AG04450 (cell line): ENCODE results near the gene PTGER3. TPM values are rescaled to one million over a fixed set of nuclear protein-coding genes. Genes with fewer than 3 reads are reported as not detected.

Experiments
- CTCF ChIA-PET: fragments of 300-600, 350-600 bp; formaldehyde crosslinking; extraction: SDS; loops from one replicate; lab custom pipeline; 2022; ENCODE audit warnings: antibody characterized with exemption, inconsistent platforms; lab: Charles Lee
- POLR2A ChIA-PET: fragments of 350-600 bp; formaldehyde crosslinking; extraction: SDS; loops from one replicate; lab custom pipeline; 2021; ENCODE audit warnings: antibody characterized with exemption, inconsistent platforms; lab: Yijun Ruan, JAX
- DNase-seq: peaks from one replicate; pipeline ENCODE4 v3.0.0-alpha.2; 2011; ENCODE audit warnings: low read depth, low spot score
- H3K27ac ChIP-seq: one replicate; pipeline ENCODE4 v1.5.1; 2012; ENCODE audit warnings: low read depth, low read length, control low read depth
- H3K27me3 ChIP-seq: one replicate; pipeline ENCODE4 v1.6.0; 2012; ENCODE audit warnings: low read length; ENCODE audit not compliant: control insufficient read depth, insufficient read depth
- H3K4me3 ChIP-seq: 2 replicates; pipeline ENCODE4 v1.5.1; 2011; ENCODE audit warnings: mild to moderate bottlenecking, low read depth, low read length, control low read depth
- H3K9me3 ChIP-seq: 2 replicates; pipeline ENCODE4 v1.5.1; 2012; ENCODE audit warnings: low read length; ENCODE audit not compliant: control insufficient read depth, insufficient read depth
- CTCF ChIP-seq: IDR thresholded peaks from 2 replicates; pipeline ENCODE4 v1.5.1; 2011; ENCODE audit warnings: low read depth, low read length, control low read depth, inconsistent platforms
- polyA plus RNA-seq: library from polyadenylated mRNA; depleted of rRNA; stranded (reverse); fragments of >200 nt; gene quantifications from 2 replicates; pipeline ENCODE4 v1.2.3, GENCODE V29; 2011

Gene PTGER3
- polyA plus RNA-seq, 1 experiment, result not detected

GRCh38 chr1:71088645-71089287 is 41.1 kb upstream of the PTGER3 start:
- no peak for DNase-seq
- Histone ChIP-seq H3K27ac (no peak overlapping the region), H3K9me3 (no peaks in the 10 kb centered on the region), H3K4me3 (no peak overlapping the region), H3K27me3 (no peaks in the 10 kb centered on the region)
- ChIA-PET CTCF (interaction anchor here (0.7 to 2.6 kb wide), 2 partner anchors 8 to 25 kb away, joined by 3 to 16 read pairs; partner anchors contain the start of gene ZRANB2), POLR2A (interaction anchor here (2.6 kb wide), 1 partner anchor 8 kb away, joined by 7 read pairs; the partner anchor contains the start of gene ZRANB2)
- no peak for TF ChIP-seq CTCF

GRCh38 chr1:71087713-71088112 is 40.1 kb upstream of the PTGER3 start:
- TF ChIP-seq CTCF, result no peak
- Histone ChIP-seq H3K27me3 (no peaks in the 10 kb centered on the region), H3K9me3 (no peaks in the 10 kb centered on the region), H3K4me3 (no peak overlapping the region), H3K27ac (no peak overlapping the region)
- no peak for DNase-seq
- ChIA-PET POLR2A (no interaction called here), CTCF (no interaction called here)

GRCh38 chr1:71087060-71087459 is 39.4 kb upstream of the PTGER3 start:
- POLR2A ChIA-PET, result no interaction called here
- no peak for DNase-seq
- H3K9me3 ChIP-seq, result no peaks in the 10 kb centered on the region
- TF ChIP-seq CTCF, result no peak
- H3K27me3 ChIP-seq, result no peaks in the 10 kb centered on the region
- CTCF ChIA-PET, result interaction anchor here (0.7 kb wide), 1 partner anchor 37 kb away, joined by 3 read pairs; no protein-coding TSS in a partner anchor
- H3K27ac ChIP-seq, result no peak overlapping the region
- no peak overlapping the region for H3K4me3 ChIP-seq

- TF ChIP-seq CTCF, result no peak
- CTCF ChIA-PET, result no interaction called here
- no peak overlapping the region for H3K27ac ChIP-seq
- no peaks in the 10 kb centered on the region for H3K27me3 ChIP-seq
- H3K9me3 ChIP-seq, result no peaks in the 10 kb centered on the region
- POLR2A ChIA-PET, result no interaction called here
- DNase-seq, result peak; percentile 18
- no peak overlapping the region for H3K4me3 ChIP-seq
Observed at GRCh38 chr1:71086331-71086730, 38.7 kb upstream of the PTGER3 start.

GRCh38 chr1:71083271-71083670 is 35.7 kb upstream of the PTGER3 start:
- Histone ChIP-seq H3K9me3 (no peaks in the 10 kb centered on the region), H3K27ac (no peak overlapping the region), H3K4me3 (no peak overlapping the region), H3K27me3 (no peaks in the 10 kb centered on the region)
- CTCF ChIA-PET, result interaction anchor here (0.7 kb wide), 1 partner anchor 11 kb away, joined by 3 read pairs; no protein-coding TSS in a partner anchor
- DNase-seq, result no peak
- POLR2A ChIA-PET, result no interaction called here
- no peak for TF ChIP-seq CTCF
